ENCODE data around the gene SCP2D1.

Gene SCP2D1

GRCh38 chr20:18805881-18806280 lies 7.7 kb upstream of the SCP2D1 start:
- no peak for TF ChIP-seq Cebpa-rat (IDR thresholded peaks at IDR 0.05)
- H3K9ac ChIP-seq: no peak overlapping the region
- peaks cover 0 to 36% (median 16%) of the 10 kb centered on the region in 10 experiments; a peak in 13 of 20 replicates for H3K4me1 ChIP-seq
- H3K9me3 ChIP-seq (replicated peaks in 1 of 11): peaks cover 0 to 22% (median 13%) of the 10 kb centered on the region in 11 experiments; a peak in 14 of 22 replicates
- H3K36me3 ChIP-seq: no peaks in the 10 kb centered on the region
- H3K27ac ChIP-seq: no peak overlapping the region
- no peak overlapping the region for H3K4me3 ChIP-seq
- H3K27me3 ChIP-seq: no peaks in the 10 kb centered on the region
- H4K20me1 ChIP-seq: no peaks in the 10 kb centered on the region
- peak overlapping the region in 5 of 11 experiments; percentile 22 to 61 (median 46); a peak in 9 of 22 replicates for H3K4me2 ChIP-seq

- peak overlapping the region in 7 of 11 experiments; percentile 3 to 59 (median 48); a peak in 12 of 22 replicates for H3K4me2 ChIP-seq
- H3K36me3 ChIP-seq: no peaks in the 10 kb centered on the region
- no peak overlapping the region for H3K9ac ChIP-seq
- H3K27me3 ChIP-seq: no peaks in the 10 kb centered on the region
- H3K27ac ChIP-seq: no peak overlapping the region
- H3K9me3 ChIP-seq (replicated peaks in 1 of 11): peaks cover 0 to 19% (median 8%) of the 10 kb centered on the region in 11 experiments; a peak in 14 of 22 replicates
- H3K4me1 ChIP-seq: peaks cover 0 to 36% (median 16%) of the 10 kb centered on the region in 10 experiments; a peak in 13 of 20 replicates
- TF ChIP-seq Cebpa-rat (IDR thresholded peaks at IDR 0.05): no peak
- no peak overlapping the region for H3K4me3 ChIP-seq
- no peaks in the 10 kb centered on the region for H4K20me1 ChIP-seq
Measured at GRCh38 chr20:18808712-18809111, 4.9 kb upstream of the SCP2D1 start.

GRCh38 chr20:18811186-18811585 lies 2.4 kb upstream of the SCP2D1 start:
- H3K4me3 ChIP-seq: no peak overlapping the region
- TF ChIP-seq Cebpa-rat (IDR thresholded peaks at IDR 0.05): no peak

GRCh38 chr20:18811904-18812303 lies 1.7 kb upstream of the SCP2D1 start:
- H3K36me3 ChIP-seq: no peaks in the 10 kb centered on the region
- H3K27me3 ChIP-seq: no peaks in the 10 kb centered on the region
- H4K20me1 ChIP-seq: no peaks in the 10 kb centered on the region
- H3K4me1 ChIP-seq: peaks cover 0 to 15% (median 7%) of the 10 kb centered on the region in 10 experiments; a peak in 11 of 20 replicates
- H3K4me3 ChIP-seq: no peak overlapping the region
- no peaks in the 10 kb centered on the region for H3K9me3 ChIP-seq (replicated peaks in 1 of 11)
- no peak overlapping the region for H3K27ac ChIP-seq
- H3K9ac ChIP-seq: no peak overlapping the region
- TF ChIP-seq Cebpa-rat (IDR thresholded peaks at IDR 0.05): no peak
- no peak overlapping the region for H3K4me2 ChIP-seq

More at GRCh38 chr20:18811186-18811585, 2.4 kb upstream of the SCP2D1 start:
- Histone ChIP-seq H3K9me3 (replicated peaks in 1 of 11) (peaks cover 0 to 5% (median 0%) of the 10 kb centered on the region in 11 experiments; a peak in 1 of 22 replicates), H4K20me1 (no peaks in the 10 kb centered on the region), H3K27me3 (no peaks in the 10 kb centered on the region), H3K4me1 (peaks cover 0 to 17% (median 7%) of the 10 kb centered on the region in 10 experiments; a peak in 11 of 20 replicates), H3K9ac (no peak overlapping the region), H3K36me3 (no peaks in the 10 kb centered on the region), H3K4me2 (no peak overlapping the region), H3K27ac (no peak overlapping the region)

GRCh38 chr20:18815194-18815942 lies 1.8 kb downstream of the SCP2D1 start:
- H3K4me3 ChIP-seq: no peak overlapping the region
- no peak overlapping the region for H3K27ac ChIP-seq
- H3K4me1 ChIP-seq: no peaks in the 10 kb centered on the region
- no peak overlapping the region for H3K9ac ChIP-seq
- H3K36me3 ChIP-seq: no peaks in the 10 kb centered on the region
- no peak for TF ChIP-seq Cebpa-rat (IDR thresholded peaks at IDR 0.05)
- H4K20me1 ChIP-seq: no peaks in the 10 kb centered on the region
- no peaks in the 10 kb centered on the region for H3K9me3 ChIP-seq (replicated peaks in 1 of 11)
- H3K4me2 ChIP-seq: no peak overlapping the region
- no peaks in the 10 kb centered on the region for H3K27me3 ChIP-seq

GRCh38 chr20:18822832-18823231 lies 9.2 kb downstream of the SCP2D1 start:
- peaks cover 0 to 15% (median 7%) of the 10 kb centered on the region in 11 experiments; a peak in 4 of 22 replicates for H3K9me3 ChIP-seq (replicated peaks in 1 of 11)
- no peak overlapping the region for H3K4me3 ChIP-seq
- H3K4me1 ChIP-seq: no peaks in the 10 kb centered on the region
- no peaks in the 10 kb centered on the region for H4K20me1 ChIP-seq
- no peak for TF ChIP-seq Cebpa-rat (IDR thresholded peaks at IDR 0.05)
- H3K36me3 ChIP-seq: no peaks in the 10 kb centered on the region
- H3K4me2 ChIP-seq: no peak overlapping the region
- H3K27me3 ChIP-seq: no peaks in the 10 kb centered on the region
- H3K9ac ChIP-seq: no peak overlapping the region
- H3K27ac ChIP-seq: no peak overlapping the region

GRCh38 chr20:18831830-18832499 lies 18.4 kb downstream of the SCP2D1 start:
- TF ChIP-seq Cebpa-rat (IDR thresholded peaks at IDR 0.05): no peak
- Histone ChIP-seq H3K4me2 (peak overlapping the region in 5 of 11 experiments; percentile 38 to 82 (median 57); a peak in 9 of 22 replicates), H3K9me3 (replicated peaks in 1 of 11) (no peaks in the 10 kb centered on the region), H3K36me3 (no peaks in the 10 kb centered on the region), H3K9ac (peak overlapping the region in 1 of 11 experiments; percentile 31; a peak in 1 of 22 replicates), H3K27me3 (no peaks in the 10 kb centered on the region), H3K27ac (peak overlapping the region in 1 of 11 experiments; percentile 11; a peak in 1 of 22 replicates), H3K4me3 (no peak overlapping the region), H4K20me1 (no peaks in the 10 kb centered on the region), H3K4me1 (peaks cover 0 to 29% (median 8%) of the 10 kb centered on the region in 10 experiments; a peak in 12 of 20 replicates)

GRCh38 chr20:18832546-18833200 lies 19.1 kb downstream of the SCP2D1 start:
- Histone ChIP-seq H3K27ac (peak overlapping the region in 1 of 11 experiments; percentile 11; a peak in 1 of 22 replicates), H4K20me1 (no peaks in the 10 kb centered on the region), H3K36me3 (no peaks in the 10 kb centered on the region), H3K4me1 (peaks cover 0 to 29% (median 8%) of the 10 kb centered on the region in 10 experiments; a peak in 12 of 20 replicates), H3K9me3 (replicated peaks in 1 of 11) (no peaks in the 10 kb centered on the region), H3K9ac (peak overlapping the region in 1 of 11 experiments; percentile 31; a peak in 1 of 22 replicates), H3K4me3 (no peak overlapping the region), H3K4me2 (peak overlapping the region in 4 of 11 experiments; percentile 46 to 82 (median 59); a peak in 8 of 22 replicates), H3K27me3 (no peaks in the 10 kb centered on the region)
- no peak for TF ChIP-seq Cebpa-rat (IDR thresholded peaks at IDR 0.05)
